Activated CD4-positive, CD25-positive, alpha-beta regulatory T cell treated with anti-CD3 and anti-CD28 coated beads, Interleukin-2, amount 50 U/mL, for 72 hours (primary cell): Measurements from ENCODE around the gene MTNR1A.

Experiments
- DNase-seq: peaks from one replicate; pipeline ENCODE4 v3.0.0; 2021

MTNR1A gene

DNA sequence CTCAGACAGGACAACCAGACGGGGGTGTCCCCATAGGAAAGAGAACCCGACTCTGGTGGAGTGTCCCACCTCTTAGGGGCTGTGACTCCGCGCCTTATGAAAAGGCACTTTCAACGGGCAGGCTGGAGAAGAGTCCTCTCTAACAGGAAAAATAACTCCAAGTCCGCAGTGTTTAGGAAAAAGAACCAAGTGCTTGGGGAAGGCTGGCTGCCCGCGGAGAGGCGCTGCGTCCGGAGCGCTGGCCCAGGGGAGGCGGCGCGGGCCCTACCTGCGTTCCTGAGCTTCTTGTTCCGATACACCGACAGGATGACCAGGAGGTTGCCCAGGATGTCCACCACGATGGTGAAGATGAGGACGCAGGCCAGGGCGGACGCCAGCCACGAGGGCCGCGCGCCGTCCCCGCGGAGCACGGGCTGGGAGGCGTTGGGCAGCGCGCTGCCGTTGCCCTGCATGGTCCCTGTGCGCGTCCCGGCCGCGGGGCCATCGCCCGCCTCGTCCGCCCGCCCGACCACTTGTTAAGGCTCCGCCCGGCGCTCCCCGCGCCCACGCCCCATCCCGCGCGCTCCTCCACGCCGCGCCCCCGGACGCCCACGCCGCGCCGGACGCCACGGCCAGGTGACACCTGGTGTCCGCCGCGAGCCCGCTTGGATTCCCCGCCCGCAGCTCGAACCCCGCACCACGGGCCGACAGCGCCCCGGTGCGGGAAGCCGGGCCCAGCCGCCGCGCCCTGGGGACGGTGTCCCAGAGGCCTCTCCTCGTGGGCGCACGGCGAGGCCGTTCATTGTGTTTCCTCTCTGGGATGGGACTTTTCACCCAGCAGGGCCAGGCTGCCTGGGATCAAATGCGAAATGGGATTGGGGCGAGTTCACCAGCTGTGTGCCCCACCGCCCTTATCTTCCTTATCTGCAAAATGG is at the start of gene MTNR1A:
Gene MTNR1A, minus strand, starts transcription at position 654 of the 914 bp plus-strand sequence. Its CDS starts 202 bp downstream, at position 452.
- DNase-seq = no peak

DNA sequence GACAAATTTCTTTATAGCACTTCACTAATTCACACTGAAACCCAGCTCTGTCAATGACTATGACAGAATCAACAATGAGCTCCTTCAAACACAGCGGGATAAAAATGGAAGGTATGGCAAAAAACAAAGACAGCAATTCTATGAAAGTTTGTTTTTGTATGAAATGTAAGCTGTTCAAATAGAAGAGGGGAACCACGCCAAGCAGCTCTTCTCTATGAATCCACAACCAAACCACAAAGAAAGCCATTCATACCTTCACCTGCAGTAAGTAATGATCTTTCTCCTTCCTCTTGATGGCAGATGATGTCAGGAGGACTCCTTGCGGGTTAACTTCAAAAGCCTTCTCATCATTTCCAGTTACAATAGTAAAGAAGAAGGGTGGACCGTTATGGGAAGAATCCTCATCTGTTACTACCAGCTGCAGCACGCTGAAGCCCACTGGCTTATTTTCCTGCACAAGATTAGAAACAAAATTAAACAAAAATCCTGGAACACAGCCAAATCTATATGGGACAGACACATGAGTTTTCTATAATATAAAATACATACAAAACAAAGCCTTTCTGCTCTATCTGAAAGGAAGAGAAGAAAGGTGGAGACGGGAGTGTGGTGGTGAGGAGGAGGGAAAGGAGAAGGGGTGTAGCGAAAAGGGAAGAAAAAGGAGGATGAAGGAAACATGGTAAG is 48.9 kb upstream of the MTNR1A start:
- no peak for DNase-seq

DNA sequence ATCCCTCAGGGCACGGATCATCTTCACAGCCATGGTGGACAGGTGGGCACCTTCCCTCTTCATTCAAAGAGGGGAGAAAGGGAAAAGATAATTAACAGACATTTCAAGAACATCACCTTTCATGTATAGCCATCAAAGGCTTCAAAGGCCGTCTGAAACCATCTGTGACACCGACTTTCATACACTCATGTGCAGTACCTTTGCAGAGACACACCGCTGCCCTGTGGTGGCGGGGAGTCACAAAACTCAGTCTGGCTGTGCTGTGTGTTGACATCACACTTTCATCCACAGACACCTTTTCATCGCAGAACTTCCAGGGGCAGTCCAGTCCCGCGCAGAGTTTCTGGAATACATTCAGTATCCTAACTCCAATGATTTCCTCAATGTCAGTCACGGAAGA is 47.6 kb upstream of the MTNR1A start:
- no peak for DNase-seq

DNA sequence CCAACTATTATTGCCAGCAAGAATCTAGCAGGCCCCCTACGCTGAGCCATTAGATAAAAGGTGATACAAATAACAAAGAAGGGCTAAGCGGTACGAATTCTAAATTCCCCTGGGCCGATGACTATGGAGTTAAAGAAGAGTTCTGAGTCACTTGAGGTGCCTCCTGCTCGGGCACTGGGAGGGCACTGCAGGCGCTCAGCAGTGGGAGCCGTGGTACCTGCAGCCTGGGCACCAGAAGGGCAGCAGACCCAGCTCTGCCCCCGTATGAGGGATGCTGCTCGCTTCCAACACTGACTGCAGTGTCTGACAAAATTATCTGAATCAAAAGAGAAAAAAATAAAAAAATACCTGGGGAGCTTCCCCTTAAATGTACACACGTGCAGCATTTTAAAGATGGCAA is 44.1 kb upstream of the MTNR1A start:
- no peak for DNase-seq

DNA sequence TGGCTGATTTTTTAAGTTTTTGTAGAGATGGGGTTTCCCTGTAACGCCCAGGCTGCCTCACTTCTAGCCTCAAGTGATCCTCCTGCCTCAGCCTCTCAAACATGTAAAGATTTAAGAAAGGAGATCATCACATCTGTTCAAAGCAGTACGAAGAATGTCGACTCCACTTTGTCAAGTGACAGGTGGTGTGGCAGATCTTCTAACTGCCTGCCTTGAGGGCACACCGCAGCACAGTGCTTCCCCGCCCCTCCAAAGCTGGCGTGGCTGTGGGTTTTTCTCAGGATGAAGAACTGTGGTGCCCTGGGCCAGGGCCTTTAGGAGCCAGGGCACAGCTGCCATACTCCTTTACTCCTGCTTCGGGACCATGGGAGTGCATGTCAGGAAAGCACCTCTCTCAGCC is 43.3 kb upstream of the MTNR1A start:
- DNase-seq = no peak

DNA sequence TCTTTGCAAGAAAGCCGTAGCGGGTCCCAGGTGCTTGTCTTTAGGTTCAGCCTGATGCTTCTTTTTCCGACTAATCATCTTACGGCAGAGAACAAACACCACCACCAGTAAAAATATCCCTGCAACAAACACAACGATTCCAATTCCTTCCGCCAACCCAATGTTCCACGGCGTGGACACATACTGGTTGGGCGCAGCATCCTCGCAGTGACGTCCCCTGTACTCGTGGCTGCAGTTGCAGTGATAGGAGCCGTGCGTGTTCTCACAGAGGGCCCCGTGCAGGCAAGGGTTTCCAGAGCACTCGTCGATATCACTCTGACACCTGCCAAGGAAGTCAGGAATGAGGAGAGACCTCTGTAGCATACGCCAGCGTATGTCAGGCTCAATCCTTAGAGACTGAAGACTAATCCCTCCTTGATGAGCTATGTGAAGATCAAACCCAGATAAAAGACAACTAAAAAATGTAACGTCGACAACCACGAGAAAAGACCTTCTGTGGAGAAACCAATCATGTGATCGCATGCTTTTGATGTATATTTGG is 41.6 kb upstream of the MTNR1A start:
- no peak for DNase-seq

DNA sequence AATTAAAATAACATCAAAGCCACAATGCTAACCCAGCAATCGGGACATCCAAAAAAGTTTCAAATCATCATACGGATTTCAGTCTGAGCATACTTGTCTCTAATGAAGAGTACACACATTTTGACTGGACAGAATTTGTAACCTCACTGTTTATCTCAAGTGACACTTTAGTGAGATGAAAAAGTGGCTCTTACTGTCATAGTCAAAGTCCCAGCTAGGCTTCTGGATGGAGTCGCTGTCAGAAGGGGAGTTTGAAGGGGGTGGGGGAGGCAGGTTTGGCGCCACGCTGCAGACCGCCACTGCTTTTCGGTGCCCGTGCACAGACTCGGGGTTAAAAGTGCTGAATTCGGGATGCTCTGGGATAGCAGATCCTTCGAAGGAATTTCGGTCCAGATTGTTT is 41.0 kb upstream of the MTNR1A start:
- DNase-seq = no peak

DNA sequence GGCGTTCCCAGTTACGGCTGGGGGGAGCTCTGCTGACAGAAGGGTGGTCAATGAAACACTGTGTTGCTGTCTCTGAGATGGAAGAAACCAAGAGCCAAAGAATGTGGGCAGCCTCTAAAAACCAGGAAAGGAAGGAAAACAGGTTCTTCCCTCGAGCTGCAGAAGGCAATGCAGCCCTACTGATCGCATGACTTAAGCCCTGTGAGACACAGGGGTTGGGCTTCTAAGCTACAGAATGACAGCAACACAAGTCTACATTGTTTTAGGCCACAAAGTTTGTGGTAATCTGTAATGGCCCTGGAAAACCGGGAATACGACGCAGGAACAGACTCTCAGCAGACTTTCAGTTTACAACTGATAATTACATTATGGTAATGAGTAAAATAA is 38.2 kb upstream of the MTNR1A start:
- no peak for DNase-seq

DNA sequence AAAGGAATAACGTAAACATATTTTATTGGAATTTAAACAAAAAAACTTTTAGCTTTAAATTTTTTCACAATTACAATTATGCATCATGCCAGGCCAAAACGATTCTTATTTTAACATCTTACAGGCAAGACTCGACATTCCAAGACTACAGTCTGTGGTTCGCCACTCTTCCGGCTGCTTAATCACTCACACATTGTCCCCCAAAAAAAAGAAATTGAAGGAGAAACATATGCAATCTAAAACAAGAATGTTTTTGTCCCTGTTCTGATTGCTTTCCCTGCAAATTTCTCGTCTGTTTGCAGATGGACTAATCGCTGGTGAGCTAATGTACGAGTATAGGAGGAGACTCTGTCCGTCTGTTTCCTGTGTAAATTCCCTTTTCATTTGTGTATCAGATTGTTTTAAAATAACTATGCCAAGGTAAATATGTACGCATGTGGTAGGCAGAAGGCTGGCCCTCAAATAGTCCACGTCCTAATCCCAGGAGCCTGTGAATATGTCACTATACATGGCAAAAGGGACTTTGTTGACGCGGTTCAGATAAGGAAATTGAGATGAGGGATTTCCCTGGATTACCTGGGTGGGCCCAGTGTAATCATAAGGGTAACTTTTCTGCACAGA is 37.7 kb upstream of the MTNR1A start:
- no peak for DNase-seq

DNA sequence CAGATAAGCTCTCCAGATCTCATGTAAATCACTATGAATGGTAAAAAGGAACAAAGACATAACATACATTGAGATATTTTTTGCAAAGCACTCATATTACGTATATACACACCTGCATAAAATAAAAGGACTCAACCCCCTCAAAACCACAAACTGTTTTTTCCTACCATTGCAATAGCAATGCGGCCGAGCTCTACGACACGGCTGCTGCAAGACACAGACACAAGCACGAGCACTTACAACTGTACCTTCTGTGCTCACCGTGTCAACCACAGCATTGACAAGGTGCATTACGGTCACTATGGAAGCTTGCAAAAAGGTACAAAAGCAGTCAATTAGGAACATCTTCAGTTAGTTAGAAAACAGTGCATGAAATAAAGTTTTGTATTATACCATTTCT is 37.1 kb upstream of the MTNR1A start:
- DNase-seq = no peak

DNA sequence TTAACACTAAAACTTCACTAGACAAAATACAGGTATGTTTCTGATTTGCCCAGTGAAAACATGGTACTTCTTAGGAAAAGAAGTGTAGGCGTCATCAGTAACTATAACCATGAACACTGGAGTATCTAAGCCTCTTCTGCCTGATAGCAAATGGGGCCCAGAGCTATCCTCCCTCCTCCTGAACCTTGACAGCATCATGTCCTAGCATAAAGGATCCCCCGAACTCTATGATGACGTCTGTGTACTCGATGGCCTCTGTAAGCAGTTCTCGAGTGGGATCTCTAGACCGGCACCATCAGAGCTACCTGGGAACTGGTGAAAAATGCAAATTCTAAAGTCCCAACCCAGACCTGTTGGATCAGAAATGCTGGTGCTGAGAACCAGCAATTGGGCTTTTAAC is 36.3 kb upstream of the MTNR1A start:
- DNase-seq = no peak

DNA sequence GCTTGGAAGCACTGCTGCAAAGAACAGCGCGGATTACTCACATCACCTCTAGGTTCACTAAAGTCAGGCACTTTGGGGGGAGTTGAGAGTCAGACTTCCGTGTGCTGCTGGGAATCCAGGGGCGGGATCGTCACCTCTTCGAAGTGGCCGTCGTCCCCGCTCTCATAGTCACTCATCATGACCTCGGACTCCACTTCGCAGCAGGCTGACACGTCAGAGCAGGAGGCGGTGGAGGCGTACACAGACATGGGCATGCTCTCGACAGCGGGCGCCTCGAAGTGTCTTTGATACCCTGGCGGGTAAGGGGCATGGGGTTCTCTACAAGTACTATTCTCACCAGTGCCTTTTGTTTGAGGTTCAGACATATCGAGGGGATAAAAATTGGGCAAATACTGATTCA is 33.1 kb upstream of the MTNR1A start:
- no peak for DNase-seq

DNA sequence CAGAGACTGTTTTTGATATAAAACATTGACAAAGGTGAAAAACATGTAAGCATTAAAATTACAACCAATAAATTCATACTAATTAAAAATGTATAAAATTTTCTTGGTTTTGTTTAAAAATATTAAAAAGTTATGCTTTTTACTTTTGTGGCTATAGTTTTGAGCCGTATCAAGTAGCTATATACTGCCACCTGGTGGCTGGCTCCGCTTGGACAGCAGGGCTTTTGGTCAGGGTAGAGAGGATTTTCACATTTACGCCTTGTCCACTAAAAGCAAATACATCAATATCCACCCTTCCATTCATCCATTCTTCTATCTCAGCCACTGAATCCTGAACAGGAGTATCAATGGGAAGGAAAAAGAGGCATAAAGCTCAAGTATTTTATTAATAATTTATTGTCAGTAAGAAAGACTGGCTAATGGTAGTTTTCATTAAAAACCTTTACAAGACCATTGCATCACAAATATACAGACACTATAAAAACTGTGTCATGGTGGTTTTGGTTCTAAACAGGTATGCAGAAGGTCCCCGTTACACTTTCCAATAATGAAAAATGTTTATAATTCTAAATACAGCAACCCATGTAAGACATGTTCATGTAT is 32.1 kb upstream of the MTNR1A start:
- peak; percentile 63 for DNase-seq

DNA sequence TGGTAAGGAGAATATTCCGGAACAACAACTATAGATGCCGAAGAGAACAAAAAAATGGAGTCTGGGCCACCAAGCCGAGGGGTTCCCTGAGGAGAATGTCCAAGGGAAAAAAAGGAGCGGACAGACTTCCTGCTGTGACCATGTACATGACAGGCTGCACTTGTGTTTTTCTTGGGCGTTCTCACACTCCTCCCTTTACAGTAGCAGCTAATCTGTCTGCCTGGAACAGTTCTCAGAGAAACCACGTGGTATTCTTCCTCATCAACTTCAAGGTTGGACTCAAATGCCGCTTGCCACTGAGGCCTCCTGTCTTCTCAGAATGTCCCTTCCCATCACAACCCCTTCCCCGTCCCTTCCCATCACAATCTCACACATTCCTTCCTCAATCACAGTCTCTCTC is 30.8 kb upstream of the MTNR1A start:
- no peak for DNase-seq

DNA sequence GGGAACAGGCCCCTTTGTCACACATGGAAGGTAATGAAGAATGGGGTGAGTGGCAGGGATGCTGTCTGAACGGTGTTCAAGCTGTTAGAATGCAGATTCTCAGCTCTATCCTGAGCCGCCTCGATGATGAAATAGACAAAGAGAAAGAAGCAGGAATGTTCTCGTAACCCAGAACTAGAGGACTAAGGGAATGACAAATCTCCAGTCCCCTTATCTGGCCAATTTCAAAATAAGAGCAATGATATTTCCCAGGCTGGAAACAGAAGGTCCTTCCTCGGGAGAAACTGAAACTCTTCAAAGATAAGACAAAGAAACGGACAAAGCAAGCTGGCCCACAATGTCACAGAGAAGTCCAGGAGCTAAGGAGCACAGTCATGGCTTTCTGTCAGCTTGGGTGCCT is 29.5 kb upstream of the MTNR1A start:
- no peak for DNase-seq

DNA sequence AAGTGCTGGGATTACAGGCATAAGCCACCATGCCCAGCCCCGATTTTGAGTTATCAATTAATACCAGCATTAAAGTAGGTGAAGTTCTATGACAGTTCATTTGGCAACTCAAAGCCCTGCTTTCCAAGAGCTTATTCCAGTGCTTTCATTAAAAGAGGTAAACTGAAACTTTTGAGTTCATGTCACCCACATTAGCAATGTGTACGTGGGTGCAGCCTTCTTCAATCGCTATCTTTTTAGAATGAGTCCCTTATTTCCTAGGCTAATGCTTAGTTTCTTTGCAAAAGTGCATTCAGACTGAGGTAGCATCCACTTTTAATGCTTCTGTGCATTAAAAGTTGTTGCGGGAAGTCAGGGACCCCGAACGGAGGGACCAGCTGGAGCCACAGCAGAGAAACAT is 26.1 kb upstream of the MTNR1A start:
- no peak for DNase-seq

DNA sequence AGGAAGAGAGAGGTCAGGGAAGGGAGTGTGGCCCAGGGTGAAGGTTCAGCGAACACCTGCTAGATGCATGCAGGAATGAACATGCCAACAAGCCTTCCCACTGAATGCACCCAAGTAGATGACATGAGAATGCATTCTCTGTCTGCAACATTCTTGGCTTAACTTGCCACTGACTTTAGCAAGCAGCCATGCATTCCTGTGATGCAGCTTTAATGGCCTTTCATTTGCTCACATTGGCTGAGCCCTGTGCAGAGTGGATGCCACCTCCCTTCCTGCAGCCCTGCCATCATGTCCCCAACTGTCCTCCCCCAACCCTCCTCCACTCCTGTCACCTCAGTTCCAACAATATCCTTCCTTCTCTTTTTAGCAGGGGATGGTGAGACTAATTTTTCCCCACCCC is 25.3 kb upstream of the MTNR1A start:
- no peak for DNase-seq

DNA sequence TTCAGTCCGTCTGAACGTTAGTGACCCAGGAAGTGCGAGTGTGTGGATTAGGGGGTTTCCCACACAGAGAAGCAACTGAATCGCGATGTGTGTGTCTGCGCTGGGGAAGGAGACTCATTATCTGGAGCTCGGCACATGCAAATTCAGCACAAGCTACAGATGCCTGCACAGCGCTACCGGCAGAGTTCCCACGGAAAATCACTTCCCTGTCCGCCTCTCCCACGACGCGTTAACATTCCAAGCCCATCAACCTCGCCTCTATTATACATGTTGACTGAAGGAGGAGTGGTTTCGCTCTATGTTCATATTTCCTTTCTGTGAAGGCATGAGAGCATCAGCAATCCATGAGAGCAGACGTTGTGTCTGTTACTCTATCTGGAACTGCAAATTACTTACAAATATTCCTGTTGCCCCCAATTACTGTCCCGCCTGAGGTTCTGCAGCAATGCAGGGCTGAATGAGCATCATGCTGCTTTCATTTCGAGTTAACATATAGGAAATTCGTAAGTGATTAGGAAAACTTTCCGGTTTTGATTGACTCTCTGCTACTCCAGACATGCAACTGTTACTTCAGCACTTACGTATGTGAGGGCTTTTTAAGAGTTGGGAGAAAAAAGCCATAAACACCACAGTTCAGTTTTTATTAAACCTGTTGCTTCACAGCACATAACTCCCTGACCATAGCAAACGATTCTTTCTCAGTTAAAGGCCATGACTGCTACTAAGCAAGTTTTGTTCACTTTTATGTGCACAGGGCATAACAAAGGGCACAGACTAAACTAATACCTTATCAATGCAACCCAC is 15.0 kb upstream of the MTNR1A start:
- no peak for DNase-seq

DNA sequence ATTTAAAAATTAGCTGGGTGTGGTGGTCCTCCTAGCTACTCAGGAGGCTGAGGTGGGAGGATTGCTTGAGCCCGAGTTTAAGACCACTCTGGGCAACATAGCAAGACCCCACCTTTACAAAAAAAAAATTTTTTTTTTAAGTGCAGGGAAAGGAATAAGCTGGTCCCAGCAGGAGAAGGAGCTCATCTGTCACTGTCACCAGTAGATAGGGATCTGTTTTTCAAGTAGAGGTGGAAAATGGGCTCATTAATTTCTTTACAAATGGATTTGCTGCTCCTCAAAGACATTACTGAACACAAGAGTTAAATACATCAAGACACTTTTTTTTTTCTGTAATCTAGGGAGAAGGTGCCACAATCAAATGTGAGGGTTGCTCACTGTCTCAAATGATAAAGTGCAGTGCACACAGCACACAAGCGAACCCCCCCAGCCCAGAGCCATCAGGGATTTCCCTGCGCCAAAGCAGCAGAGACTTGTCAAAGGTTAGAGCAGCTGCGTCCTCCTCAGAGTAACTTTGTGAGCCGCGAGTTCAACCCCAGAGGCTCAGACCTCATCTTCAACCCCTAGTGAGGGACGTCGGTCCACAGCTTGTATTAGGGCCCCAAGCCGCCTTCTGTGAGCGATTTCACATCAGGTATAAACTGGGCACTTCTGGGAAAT is 14.3 kb upstream of the MTNR1A start:
- no peak for DNase-seq

DNA sequence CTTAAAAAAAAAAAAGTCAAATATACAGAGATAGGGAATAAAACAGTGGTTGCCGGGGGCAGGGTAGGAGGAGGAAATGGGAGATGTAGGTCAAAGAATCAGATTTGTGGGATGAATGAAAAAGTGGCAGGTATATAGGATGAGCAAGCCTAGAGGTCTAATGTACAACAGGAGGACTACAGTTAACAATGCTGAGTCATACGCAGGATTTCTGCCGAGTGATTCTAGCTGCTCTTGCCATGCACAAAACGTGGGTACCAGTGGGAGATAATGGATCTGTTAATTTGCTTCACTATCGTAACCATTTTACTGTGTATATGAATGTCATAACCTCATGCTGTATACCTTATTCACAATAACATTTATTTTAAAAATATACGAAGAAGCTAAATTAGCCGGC is 10.7 kb upstream of the MTNR1A start:
- no peak for DNase-seq

DNA sequence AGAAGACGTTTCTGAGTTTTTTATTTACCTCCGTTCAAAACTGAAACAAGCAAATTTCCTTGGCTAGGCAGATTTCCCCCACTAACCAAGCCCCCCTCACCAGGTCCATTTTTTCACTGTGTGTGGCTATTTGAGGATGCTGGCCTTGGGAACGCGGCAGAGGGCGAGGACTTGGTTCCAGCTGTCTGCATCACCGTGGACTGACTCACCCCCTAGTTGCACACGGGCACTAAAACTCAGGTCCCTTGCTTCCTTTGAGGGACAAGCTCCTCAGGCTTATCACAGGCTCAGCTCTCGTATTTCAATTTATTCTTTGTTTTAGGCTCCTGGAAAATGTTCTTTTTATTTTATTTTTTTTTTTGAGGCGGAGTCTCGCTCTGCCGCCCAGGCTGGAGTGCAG is 8.4 kb upstream of the MTNR1A start:
- no peak for DNase-seq

DNA sequence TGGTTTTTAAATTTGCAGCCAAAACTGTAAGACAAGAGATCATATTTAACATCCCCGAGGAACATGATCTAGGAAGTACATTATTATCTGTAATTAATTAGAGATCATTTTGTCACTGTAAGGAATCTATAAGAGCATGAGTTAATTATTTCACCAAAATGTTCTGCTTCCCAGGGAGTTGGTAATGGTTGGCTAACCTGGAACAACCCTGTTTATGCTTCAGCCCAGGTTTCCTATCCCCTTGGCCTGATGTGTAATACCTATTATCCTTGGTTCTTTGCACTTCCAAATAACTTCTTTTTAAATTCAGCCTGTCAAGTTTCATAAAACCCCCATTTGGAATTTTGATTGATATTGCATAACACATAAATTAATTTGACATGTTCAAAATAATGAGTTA is 6.4 kb upstream of the MTNR1A start:
- DNase-seq = no peak
